ENCODE data around the gene HOXC9.

Gene HOXC9

GRCh38 chr12:54028314-54029201 lies 28.6 kb downstream of the HOXC9 start, which contains the start of gene HOXC6:
Gene HOXC6, plus strand, starts transcription at chr12:54028440. Its CDS starts 82 bp downstream, at chr12:54028522.
- DNase-seq (ENCODE audit: low spot score): no peak

GRCh38 chr12:54029529-54030441 lies 29.8 kb downstream of the HOXC9 start:
- DNase-seq (ENCODE audit: low spot score): no peak

GRCh38 chr12:54030442-54030801 lies 30.5 kb downstream of the HOXC9 start:
- DNase-seq (ENCODE audit: low spot score): no peak

- DNase-seq (ENCODE audit: low spot score): no peak
Observed at GRCh38 chr12:54030889-54031471, 31.0 kb downstream of the HOXC9 start.

GRCh38 chr12:54031480-54031879 lies 31.5 kb downstream of the HOXC9 start:
- no peak for DNase-seq (ENCODE audit: low spot score)

GRCh38 chr12:54032086-54032619 lies 32.2 kb downstream of the HOXC9 start:
- DNase-seq (ENCODE audit: low spot score): no peak

GRCh38 chr12:54032627-54033100 lies 32.7 kb downstream of the HOXC9 start, which contains the start of gene HOXC5:
Gene HOXC5, plus strand, starts transcription at chr12:54033050. Its CDS starts 73 bp downstream, at chr12:54033123.
- peak; percentile 69 for DNase-seq (ENCODE audit: low spot score)

GRCh38 chr12:54033106-54033979 lies 33.4 kb downstream of the HOXC9 start:
- DNase-seq (ENCODE audit: low spot score): no peak

GRCh38 chr12:54033980-54034784 lies 34.2 kb downstream of the HOXC9 start:
- DNase-seq (ENCODE audit: low spot score): no peak

- no peak for DNase-seq (ENCODE audit: low spot score)
Observed at GRCh38 chr12:54034785-54035310, 34.9 kb downstream of the HOXC9 start.

GRCh38 chr12:54035568-54036264 lies 35.8 kb downstream of the HOXC9 start:
- no peak for DNase-seq (ENCODE audit: low spot score)

- DNase-seq (ENCODE audit: low spot score): no peak
Observed at GRCh38 chr12:54036620-54037359, 36.8 kb downstream of the HOXC9 start.

GRCh38 chr12:54037360-54038283 lies 37.7 kb downstream of the HOXC9 start:
- DNase-seq (ENCODE audit: low spot score): no peak

- DNase-seq (ENCODE audit: low spot score): no peak
Observed at GRCh38 chr12:54038284-54038870, 38.4 kb downstream of the HOXC9 start.

- no peak for DNase-seq (ENCODE audit: low spot score)
Observed at GRCh38 chr12:54038871-54039414, 39.0 kb downstream of the HOXC9 start.

GRCh38 chr12:54039417-54040147 lies 39.6 kb downstream of the HOXC9 start:
- DNase-seq (ENCODE audit: low spot score): no peak
